Activated CD8-positive, alpha-beta memory T cell treated with anti-CD3 and anti-CD28 coated beads, Interleukin-2, amount 50 U/mL, for 48 hours (primary cell): ENCODE data around the gene MYCBPAP.

Experiments
- DNase-seq: peaks from one replicate; pipeline ENCODE4 v3.0.0-alpha.2; 2020

MYCBPAP gene

GRCh38 chr17:50577451-50577954 lies 69.3 kb downstream of the MYCBPAP start:
- DNase-seq, result no peak

GRCh38 chr17:50578173-50578572 lies 69.9 kb downstream of the MYCBPAP start:
- DNase-seq, result no peak

- DNase-seq, result no peak
These were observed 71.2 kb downstream of the MYCBPAP start for GRCh38 chr17:50579399-50579798.

- no peak for DNase-seq
These were observed 72.4 kb downstream of the MYCBPAP start for GRCh38 chr17:50580646-50581045.
